ENCODE data around the gene MAPK8. TPM values are rescaled to one million over a fixed set of nuclear protein-coding genes. Genes with fewer than 3 reads are reported as not detected.

Gene MAPK8
- polyA plus RNA-seq, 1 donor: 81.9 TPM

DNA sequence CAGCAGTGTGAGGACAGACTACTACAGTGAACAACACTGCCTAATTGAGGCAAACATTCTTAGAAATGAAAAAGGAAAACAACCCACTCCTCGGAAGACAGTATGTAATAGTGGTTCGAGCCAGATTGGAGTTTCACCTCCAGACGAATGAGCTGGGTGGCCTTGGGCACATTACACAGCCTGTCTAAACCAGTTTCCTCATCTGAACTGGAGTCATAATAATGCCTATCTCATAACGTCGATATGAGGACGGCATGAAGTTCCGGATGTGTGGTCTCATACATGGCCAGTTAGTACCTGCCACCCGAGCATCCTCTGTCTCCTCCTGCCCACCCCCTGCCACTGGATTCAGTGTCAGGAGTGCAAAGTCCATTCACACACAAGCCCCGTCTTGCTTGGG is 16.2 kb upstream of the MAPK8 start:
- DNase-seq: no peak

DNA sequence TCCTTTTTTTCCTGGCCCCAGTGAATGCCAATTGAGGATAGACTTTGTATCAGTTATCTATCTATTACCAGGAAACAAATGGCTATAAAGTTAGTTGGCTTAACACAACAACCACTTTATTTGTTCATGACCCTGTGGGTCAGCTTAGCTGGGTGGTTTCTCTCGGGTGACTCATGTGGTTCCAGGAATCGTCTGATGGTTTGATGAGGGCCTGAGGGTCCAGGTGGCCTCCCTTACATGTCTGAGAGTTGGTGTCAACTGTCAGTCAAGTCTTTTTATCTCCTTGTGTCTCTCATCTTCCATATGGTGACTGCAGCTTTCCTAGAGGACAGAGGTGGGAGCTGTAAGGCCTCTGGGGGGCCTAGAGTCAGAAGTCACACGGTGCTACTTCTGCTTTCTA is 15.3 kb upstream of the MAPK8 start:
- no peak for DNase-seq

DNA sequence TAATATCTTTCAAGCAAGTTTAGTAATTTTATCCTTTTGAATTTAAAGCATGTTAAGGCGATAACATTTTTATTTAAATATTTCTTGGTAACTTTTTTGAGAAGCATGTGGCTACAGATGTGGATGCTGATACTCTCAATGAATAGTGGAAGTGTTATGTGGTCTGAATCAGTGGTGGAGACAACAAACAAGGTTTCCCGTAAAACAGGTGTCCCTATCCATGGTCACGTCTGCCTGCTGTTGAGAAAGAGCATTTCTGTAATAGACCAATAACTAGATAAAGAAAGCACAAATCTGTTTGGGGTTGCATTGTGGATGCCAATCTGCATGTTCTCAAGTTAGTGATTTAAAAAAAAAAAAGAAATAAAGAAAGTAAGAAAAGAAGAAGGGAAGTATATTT is 13.9 kb upstream of the MAPK8 start:
- no peak for DNase-seq

DNA sequence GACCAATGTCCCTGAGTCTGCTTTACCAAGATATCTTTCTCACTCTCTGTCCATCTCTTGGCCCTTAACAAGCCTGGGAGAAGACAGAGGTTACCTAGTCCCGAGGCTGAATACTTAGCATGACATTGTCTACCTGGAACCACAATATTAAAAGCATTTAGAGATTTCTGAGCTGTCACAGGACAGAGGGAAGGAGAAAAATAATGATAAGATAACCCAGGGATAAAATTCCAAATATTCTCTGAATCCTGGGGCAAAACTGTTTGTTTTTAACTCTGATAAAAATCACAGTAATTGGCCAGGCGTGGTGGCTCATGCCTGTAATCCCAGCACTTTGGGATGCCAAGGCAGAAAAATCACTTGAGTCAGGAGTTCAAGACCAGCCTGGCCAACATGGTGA is 12.0 kb upstream of the MAPK8 start:
- no peak for DNase-seq

DNA sequence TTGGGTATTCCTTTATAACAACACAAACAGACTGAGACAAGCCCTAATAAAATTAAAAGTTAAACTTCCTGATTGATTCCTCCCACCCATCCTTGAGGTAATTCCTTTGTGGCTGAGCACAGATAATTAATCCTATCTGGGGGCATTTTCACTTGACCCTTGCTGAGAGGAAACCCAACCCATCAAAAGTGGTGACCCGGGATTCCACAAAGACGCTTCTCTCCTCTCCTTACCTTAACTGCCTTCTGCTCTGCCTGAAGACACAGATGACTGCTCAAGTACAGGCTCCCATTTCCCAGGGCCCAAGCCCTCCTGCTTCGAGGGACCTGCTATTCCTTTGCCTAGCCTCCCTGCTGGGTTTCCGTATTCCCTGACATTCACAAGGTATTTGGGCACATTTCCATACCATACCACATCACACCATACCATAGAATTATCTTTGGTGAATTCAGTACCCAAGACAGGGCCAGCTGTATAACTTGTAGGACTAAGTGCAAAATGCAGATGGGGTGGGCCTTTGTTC is 9.8 kb upstream of the MAPK8 start:
- DNase-seq: peak; percentile 26

DNA sequence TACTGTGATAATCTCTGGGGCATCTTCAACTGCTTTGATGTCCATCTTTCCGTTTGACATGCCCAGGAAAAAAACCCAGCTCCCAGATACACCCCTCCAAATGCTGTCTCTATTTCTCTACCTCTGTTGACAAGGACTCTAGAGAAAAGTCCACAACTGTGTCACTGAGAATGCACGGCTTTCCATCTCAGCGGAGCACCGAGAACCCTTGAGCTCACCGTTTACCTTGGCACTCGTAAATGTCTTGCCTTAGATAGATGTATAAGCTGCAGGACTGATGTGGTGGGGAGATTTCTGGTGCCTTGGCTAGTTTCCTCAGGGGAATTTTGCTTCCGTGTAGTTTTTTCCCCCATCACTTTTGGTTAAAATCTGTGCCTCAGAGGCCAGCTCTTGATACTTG is 7.4 kb upstream of the MAPK8 start:
- no peak for DNase-seq

DNA sequence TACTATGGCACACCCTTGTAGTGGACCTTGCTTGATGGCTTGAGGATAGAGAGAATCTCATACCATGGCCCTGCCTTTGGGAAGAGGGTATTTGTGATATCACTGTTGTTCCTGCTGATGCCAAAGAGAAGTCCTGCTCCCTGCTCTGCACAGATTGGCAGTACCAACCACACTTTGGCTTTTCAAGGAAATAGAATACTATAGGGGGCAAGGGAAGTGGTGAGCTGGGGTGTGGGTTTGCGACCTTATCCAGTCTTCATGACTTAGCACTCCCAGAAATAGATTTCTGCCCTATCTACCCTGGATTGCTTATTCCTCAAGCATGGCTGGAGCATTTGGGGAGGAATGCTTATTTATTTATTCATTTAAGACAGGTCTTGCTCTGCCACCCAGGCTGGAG is 6.8 kb upstream of the MAPK8 start:
- DNase-seq: no peak

DNA sequence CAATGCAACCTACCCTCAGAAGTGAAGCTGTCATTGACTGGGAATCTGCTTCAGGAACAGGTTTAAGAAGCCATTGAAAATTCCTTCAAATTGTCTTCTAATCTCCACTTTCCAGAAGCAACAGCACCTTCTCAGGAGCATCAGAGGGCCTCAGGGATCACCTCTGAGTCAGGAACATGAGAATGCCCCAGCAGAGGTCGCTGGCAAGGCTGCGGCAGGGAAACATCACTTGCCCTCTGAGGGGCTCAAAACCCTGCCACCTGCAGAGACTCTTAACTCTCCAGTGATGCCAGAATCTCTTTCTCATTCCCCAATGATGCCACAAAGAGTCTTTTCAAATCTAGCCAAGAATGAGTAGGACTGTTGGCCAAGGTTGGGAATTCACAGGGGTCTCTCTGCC is 5.9 kb upstream of the MAPK8 start:
- DNase-seq: no peak

DNA sequence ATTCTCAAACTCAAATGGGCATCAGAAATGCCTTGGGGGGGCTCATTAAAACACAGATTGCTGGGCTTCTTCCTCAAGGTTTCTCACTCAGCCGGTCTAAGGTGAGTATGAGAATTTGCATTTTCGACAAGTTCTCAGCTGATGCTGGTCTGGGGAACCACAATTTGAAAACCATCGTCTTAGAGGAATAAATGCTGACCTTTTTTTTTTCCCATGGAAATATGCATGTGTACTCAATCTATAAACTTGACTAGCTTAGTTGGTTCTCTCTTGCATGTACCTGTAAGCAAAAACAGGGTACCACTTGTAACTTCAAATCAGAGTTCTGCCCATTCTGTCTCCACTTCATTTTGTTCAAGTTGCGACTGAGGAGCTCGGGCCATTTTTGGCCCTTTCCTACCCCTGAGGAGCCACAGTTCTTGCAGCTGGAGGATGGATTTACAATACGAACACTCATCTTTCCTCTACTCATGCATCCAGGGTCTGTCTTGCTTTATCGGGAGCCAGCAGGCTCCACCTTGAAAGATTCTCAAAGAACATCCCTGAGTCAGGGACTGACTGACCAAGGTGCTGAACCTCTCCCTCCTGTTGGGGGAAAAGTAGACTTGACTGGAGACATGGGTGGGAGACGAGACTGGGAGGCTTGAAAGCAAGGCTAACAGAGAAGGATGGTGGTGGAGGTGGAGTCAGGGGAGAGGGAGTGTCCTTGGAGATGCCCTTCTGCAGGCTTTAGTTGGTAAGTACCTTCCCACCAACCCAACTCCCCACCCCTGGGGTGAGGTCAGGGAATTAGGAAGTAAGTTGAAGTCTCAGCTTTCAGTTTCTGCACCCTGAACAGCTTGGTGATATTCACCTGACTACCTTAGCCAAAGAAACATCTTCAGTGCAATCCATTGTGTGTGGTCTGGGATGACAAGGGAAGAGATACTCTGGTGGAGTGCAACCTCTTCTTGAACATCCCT is 3.7 kb upstream of the MAPK8 start:
- no peak for DNase-seq

DNA sequence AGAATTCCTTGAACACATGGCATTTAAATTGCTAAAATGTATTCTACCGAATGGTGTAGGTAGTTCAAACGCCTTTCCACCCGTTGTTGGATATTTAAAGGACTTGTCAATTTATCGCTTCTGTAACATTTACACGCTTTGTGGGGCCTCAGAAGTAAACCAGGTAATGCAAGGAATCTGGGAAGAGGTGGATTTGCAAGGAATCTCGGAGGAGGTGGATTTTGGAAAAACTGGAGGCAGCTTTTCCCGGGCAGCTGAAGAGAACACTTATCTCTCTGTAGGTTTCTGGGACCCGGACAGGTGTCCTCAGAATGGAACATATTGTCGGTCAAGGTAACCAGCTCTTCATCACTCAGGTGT is 592 bp upstream of the MAPK8 start:
- no peak for DNase-seq

DNA sequence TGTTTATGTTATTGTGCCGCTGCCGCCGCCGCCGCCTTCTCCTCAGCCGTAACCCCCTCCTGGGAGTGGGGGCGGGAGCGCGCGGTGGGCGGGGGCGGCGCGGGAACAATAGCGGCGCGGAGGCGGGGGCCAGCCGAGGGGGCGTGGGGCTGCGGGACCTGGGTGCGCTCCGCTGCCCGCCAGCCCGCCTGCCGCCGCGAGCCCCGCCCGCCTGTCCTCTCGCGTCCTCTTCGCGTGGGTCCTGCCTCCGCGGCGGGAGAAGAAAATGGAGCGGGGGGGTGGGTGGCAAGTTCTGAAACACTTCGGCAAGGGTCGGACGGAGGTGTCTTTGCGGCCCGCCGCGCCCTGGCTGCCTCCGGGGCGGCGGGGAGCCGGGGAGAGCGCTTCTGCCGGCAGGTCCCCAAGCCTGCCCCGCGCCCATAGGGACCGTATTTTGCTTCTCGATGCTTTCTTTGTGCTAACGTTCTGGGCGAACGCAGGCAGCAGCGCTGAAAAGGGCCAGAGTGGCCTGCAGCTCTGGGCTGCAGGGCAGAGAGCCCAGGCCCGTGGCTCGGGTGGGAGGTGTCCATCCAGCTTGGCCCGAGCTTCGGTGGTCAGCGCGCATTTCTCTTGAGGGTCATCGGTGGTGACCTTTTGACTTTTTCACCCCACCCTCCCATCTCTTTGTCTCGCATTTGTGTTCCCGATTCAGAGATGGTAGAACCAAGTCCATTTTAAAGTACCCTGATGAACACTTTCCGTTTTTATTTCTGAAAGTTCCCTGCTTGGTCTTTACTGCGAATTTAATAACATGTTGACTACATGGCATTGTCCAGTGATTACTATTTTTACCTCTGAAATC is 613 bp downstream of the MAPK8 start:
- DNase-seq: peak; percentile 37

DNA sequence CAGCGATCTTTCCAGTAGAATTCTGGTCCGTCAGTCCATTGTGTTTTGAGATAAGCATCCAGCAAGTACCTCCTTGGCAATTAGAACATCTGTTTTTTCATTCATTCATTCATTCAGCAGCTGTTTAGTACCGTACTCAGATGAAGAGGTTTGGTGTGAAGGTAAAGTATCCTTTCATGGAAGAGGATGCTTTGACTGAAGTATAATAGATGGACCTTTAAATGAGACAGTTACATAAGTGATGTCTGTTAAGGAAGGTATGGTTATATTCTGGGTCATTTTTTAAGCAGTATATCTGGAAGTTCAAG is 1.2 kb downstream of the MAPK8 start:
- DNase-seq: no peak

DNA sequence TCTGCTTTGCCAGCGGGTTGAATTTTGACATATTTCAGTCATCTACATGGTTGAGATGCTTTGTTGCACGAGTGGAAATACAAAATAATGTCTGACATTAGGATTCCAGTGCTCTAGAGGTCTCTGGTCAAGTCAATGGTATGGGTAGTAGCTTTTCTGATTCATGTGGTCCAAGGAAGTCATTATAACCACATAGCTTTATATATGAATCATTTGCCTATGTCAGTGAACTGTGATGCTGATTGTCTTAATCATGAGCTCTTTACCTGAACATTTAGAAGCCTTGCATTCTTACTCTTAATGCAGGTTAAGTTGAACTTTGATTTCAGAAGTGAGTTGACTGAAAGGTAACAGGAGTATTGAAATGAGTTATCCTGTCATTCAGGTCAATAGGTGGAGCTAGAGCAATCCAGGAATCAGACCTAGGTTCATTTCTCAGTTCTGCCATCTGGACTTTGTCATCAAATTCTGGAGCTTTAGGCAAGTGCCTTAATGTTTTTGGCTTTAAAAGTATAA is 3.3 kb downstream of the MAPK8 start:
- no peak for DNase-seq

DNA sequence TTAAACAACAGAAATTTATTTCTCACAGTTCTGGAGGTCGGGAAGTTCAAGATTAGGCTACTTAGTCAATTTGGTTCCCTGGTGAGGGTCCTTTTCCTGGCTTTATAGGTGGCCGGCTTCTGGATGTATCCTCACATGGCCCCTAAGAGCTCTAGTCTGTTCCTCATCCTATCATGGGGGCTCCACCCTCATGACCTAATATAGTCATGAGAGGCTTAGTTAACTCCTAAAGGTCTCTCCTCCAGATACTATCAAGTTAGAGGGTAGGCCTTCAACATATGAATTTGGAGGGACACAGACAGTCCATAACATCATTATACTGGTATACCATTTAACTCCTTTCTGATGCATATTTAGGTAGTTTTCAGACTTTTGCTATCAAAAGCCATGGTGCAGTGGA is 7.6 kb downstream of the MAPK8 start:
- DNase-seq: no peak

DNA sequence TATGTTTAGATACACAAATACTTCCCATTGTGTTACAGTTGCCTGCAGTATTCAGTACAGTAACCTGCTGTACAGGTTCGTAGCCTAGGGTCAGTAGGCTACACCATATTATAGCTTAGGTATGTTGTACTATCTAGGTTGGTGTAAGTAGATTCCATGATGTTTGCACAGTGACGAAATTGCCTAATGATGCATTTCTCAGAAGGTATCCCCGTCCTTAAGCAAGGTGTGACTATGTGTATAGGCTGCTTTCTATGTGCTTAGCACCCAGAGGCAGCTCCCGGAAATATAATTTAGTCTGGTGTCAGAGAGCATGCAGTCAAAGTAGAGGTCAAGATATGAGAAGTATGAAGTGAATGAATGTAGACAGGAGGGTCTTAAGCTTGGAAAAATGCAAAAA is 9.8 kb downstream of the MAPK8 start:
- no peak for DNase-seq

DNA sequence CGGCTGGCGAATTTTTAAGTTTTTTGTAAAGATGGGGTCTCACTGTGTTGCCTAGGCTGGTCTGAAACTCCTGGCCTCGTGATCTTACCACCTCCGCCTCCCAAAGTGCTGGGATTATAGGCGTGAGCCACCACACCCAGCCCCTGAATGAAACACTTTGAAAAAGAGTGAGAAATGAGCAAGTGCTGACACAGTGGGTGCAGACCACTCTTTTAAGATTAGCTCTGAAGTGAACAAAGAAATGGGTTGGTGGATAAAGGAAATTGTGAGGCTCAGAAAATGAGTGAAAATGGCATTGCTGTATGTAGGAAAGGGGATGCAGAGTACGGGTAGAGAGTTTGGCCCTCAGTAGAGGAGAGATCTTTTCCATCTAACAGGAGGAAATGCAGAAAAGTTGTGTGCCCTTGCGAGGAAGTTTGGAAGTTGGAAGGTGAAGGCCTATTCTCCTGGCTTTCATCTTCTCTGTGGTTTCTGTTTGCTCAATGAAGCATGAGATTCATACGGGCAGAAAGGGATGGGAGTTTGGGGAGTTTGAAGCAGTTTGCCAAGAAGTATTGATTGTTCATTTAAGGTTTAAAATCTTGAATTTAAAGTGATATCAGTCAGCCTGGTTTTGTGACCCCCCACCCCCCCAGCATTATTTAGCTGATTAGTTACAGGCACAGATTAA is 11.0 kb downstream of the MAPK8 start:
- DNase-seq: no peak

DNA sequence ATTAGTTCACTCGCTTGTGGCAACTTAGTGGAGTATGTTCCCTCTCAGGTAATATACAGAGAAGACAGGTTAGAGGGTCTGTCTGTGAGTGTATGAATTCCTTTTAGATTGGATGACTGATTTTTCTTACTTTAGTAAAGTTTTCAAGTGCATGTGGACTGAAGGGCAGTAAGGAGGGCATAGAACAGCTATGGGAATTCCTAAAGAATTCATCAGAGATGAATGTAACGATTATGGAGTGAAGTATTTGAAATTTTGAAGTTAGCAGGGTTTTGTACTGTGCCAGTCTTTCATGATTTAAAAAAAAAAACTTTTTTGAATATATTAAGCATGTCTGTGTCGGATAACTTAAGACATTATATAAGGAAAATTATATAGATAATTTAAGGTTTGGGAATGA is 15.5 kb downstream of the MAPK8 start:
- DNase-seq: no peak

DNA sequence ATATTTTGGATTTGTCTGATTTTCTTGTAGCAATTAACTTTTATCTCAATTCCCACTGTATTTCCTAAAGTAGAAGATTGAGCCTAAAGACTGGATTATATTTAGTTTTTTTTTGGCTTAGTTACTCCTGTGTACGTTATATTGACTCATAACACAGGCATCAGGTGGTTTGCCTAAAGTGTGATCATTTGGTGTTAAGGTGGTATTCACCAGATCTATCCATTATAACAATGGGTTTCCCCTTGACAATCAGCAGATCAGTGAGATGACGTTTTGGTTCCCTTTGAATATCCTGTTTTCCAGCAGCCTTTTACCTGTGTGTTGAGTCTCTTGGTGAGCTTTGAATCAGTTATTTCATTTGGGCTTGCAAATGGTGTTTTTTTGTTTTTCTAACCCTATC is 18.1 kb downstream of the MAPK8 start:
- no peak for DNase-seq

DNA sequence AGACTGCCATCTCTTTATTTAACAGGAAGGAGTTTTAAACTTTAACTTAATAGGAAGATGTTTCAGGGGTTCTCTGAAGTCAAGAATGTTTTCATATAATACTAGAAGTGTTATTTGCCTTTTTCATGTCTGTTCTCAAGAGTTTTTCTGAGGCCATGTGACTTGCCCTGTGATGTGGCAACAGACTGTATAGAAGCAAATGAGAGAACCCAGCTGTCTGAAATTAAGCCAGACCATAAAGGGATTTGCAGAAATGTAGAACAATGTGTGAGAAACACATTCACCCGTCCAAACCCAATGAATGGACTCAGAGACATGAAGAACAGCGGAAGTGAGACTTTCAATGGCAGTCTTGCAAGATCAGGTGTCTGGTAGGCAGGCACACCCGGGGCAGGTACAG is 23.8 kb downstream of the MAPK8 start:
- no peak for DNase-seq

DNA sequence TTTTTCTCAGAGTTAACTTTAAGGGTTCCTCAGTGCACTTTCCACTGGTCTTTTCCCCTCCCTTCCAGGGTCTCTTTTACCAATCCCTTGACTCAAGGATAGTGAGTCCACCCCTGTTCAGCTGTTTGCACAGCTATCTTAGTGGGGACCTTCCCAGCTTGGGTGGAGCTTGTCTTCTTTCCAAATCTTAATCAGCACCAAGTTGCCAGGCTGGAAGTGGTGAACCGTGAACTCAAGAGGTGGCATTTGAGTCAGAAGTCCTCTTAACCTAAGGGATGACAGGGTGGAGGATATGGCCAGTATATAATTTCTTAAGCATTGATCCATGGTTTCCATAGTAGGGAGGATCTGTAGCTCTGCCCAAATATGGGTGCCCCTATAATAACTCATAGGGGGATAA is 25.0 kb downstream of the MAPK8 start:
- no peak for DNase-seq

DNA sequence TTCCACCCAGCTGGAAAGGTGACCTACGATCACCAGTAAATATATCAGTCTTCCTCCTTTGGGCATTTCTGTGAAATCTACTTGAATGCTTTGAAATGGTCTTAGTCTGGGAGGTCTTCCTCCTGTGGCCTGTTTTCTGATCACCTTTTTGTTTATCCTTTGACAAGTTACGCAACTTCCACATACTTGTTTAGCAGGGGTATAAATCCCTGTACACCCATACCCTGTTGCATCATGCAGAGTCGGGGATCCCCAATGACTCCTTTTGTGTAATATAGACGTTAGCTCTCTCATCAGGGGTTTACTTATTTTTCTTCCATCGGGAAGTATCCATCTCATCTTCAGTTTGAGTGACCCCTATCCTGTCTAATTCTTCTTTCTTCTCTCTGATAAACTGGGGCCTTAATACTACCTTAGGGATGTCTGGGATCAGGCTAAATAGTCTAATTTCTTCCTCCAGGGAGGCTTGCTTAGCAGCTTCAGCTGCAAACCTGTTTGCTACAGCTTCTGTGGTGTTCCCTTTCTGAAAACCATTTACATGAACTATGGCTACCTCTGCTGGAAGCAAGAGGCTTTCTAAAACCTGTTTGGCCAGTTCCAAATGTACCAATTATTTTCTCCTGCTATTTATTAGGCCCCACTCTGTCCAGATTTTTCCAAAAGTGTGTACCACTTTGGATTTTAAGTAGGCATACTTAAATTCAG is 25.8 kb downstream of the MAPK8 start:
- DNase-seq: no peak

DNA sequence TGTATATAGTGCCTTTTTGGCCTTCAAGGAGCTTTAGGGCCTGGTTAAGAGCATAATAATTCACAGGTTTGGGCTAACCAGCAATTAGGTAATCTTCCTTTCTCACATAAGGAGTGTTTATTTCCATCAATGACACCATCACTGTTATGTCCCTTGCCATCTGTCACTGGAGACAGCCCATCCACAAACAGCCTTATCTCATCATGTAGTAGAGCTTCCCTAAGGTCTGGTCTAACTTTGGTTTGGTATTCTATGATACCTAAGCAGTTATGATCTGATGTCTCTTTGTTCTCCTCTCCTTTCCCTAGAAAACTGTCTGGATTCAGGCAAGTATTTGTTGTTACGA is 26.4 kb downstream of the MAPK8 start:
- DNase-seq: no peak
